Epidermal melanocyte (primary cell): ENCODE data around the gene PLCD1.
"Not testable (repeated sequence)": the region's sequence is repeated elsewhere in the genome, so short reads cannot be mapped to it uniquely, and the experiment has no call there.

Experiments
- DNase-seq: peaks from one replicate; pipeline ENCODE4 v3.0.0; 2011; ENCODE audit warnings: low spot score; ENCODE audit not compliant: insufficient read length

The PLCD1 gene

GRCh38 chr3:38029400-38030125 lies at the start of gene PLCD1:
Gene PLCD1, minus strand, starts transcription at chr3:38029642. Its CDS starts 103 bp downstream, at chr3:38029539.
- peak; percentile 77 for DNase-seq

- DNase-seq = not testable (repeated sequence)
Measured at GRCh38 chr3:38077073-38077472, 47.6 kb upstream of the PLCD1 start.

- DNase-seq = no peak
Measured at GRCh38 chr3:38070013-38070412, 40.6 kb upstream of the PLCD1 start.

GRCh38 chr3:38067508-38068233 lies 38.2 kb upstream of the PLCD1 start:
- no peak for DNase-seq

- not testable (repeated sequence) for DNase-seq
Measured at GRCh38 chr3:38064453-38064852, 35.0 kb upstream of the PLCD1 start.

- DNase-seq = no peak
Measured at GRCh38 chr3:38062809-38063208, 33.4 kb upstream of the PLCD1 start.

- no peak for DNase-seq
Measured at GRCh38 chr3:38059591-38059990, 30.1 kb upstream of the PLCD1 start.

GRCh38 chr3:38059148-38059547 lies 29.7 kb upstream of the PLCD1 start:
- no peak for DNase-seq

- no peak for DNase-seq
Measured at GRCh38 chr3:38054499-38055001, 25.1 kb upstream of the PLCD1 start.

GRCh38 chr3:38053813-38054498 lies 24.5 kb upstream of the PLCD1 start:
- not testable (repeated sequence) for DNase-seq

- not testable (repeated sequence) for DNase-seq
Measured at GRCh38 chr3:38053286-38053685, 23.8 kb upstream of the PLCD1 start.

GRCh38 chr3:38051131-38051530 lies 21.7 kb upstream of the PLCD1 start:
- no peak for DNase-seq

GRCh38 chr3:38049358-38050126 lies 20.1 kb upstream of the PLCD1 start:
- DNase-seq = no peak

- no peak for DNase-seq
Measured at GRCh38 chr3:38047896-38048295, 18.5 kb upstream of the PLCD1 start.

- DNase-seq = no peak
Measured at GRCh38 chr3:38046821-38047220, 17.4 kb upstream of the PLCD1 start.

- DNase-seq = no peak
Measured at GRCh38 chr3:38046027-38046426, 16.6 kb upstream of the PLCD1 start.

GRCh38 chr3:38043486-38043885 lies 14.0 kb upstream of the PLCD1 start:
- no peak for DNase-seq

- no peak for DNase-seq
Measured at GRCh38 chr3:38040401-38040800, 11.0 kb upstream of the PLCD1 start.

GRCh38 chr3:38039899-38040261 lies 10.4 kb upstream of the PLCD1 start:
- no peak for DNase-seq

GRCh38 chr3:38039101-38039898 lies 9.9 kb upstream of the PLCD1 start, which contains the start of gene DLEC1:
Gene DLEC1, plus strand, starts transcription at chr3:38039208. Its CDS starts 18 bp downstream, at chr3:38039226.
- DNase-seq = no peak
